OCI-M2 (cell line): ENCODE measurements around the gene TCN1.

Experiments used
- DNase-seq: peaks from one replicate; lab custom pipeline; 2025; ENCODE audit not compliant: unreplicated experiment; lab: John Stamatoyannopoulos, UW

Gene TCN1

GRCh38 chr11:59810189-59810910 lies 55.9 kb downstream of the TCN1 start, which contains the start of gene MRPL16:
MRPL16 (minus strand) TSS chr11:59810778; CDS start chr11:59810658, 120 bp downstream.
- peak; percentile 64 for DNase-seq

- no peak for DNase-seq
These were observed 59.2 kb downstream of the TCN1 start for GRCh38 chr11:59807047-59807610.

DNA sequence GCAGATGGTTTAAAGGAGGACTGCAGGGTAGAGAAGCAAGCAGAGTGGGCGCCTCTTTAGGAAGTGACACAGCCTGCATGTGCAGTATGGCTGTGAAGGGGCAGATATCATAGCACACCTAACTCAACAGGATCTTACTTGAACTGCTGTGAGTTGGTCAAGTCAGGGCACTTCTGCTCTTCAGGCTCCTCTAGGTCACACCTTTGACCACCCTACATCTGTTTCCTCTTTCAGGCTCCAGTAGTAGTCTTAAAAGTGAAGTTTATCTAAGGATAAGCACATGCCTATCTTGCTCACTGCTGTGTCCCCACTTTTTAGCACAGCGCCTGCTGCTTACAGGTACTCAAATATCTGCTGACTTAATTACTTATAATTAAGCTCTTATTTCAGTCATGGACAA lies 62.2 kb downstream of the TCN1 start:
- DNase-seq: no peak
